ENCODE data around the gene PSG3.
A peak's percentile ranks its signal among the peaks of the same experiment; 100 is the strongest.
"Not testable (repeated sequence)": the region's sequence is repeated elsewhere in the genome, so short reads cannot be mapped to it uniquely, and the experiment has no call there.

Gene PSG3

DNA sequence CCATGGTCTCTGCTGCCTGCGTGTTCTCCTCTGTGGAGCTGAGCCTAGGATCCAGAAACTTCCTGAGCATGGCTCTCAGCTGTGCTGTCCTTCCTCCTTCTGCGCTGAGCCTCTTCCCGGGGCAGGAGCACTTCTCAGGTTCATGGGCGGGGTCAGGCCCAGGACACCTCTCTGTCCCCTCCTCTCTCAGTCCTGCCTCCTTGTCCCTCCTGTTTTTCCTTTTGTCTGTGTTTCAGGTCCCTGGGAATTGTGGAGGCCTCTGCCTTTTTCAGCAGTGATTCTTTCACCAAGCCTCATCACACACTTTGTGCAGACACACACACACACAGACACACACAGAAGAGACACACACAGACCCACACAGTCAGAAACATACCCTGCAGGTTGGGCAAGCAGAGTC is at the start of gene PSG3:
Gene PSG3, minus strand, starts transcription at position 101 of the 400 bp plus-strand sequence. Its CDS starts 97 bp downstream, at position 4.
- not testable (repeated sequence) for DNase-seq

DNA sequence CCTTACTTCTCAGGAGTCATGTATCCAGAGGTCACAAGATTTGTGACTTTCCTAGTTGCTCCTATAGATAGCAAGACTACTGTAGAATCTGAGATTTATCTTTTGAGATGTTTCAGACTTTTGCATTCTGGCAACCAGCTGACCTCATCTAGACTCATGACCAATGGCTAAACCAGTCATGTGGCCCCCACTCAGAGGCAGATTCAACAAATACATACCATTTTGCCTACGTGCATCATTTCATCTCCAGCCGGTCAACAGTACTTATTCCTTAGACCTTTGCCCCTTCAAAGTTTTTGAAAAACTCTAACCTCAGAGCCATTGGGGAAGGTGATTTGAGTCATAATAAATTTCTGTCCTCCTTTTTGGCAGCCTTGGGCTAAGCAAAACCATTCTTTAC is 48.5 kb upstream of the PSG3 start:
- DNase-seq: not testable (repeated sequence)

DNA sequence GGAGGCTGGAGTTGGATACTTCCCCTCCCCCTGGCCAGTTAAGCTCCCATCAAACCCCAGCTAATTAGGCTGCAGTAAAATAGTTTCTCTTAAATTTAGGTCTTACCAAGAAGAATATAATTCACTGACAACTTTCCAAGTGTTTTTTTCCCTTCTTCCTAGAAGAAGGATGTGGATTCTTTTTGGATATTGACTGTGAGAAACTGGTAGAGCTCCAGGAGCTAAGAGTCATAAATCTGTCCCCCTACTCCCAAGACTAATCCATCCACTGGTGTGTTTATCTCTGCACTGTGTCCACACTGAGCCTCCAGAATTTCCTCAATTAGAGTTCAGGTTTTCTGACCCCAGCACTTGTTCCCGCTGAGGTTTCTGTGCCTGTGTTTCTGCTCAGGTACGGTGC is 47.5 kb upstream of the PSG3 start:
- not testable (repeated sequence) for DNase-seq

DNA sequence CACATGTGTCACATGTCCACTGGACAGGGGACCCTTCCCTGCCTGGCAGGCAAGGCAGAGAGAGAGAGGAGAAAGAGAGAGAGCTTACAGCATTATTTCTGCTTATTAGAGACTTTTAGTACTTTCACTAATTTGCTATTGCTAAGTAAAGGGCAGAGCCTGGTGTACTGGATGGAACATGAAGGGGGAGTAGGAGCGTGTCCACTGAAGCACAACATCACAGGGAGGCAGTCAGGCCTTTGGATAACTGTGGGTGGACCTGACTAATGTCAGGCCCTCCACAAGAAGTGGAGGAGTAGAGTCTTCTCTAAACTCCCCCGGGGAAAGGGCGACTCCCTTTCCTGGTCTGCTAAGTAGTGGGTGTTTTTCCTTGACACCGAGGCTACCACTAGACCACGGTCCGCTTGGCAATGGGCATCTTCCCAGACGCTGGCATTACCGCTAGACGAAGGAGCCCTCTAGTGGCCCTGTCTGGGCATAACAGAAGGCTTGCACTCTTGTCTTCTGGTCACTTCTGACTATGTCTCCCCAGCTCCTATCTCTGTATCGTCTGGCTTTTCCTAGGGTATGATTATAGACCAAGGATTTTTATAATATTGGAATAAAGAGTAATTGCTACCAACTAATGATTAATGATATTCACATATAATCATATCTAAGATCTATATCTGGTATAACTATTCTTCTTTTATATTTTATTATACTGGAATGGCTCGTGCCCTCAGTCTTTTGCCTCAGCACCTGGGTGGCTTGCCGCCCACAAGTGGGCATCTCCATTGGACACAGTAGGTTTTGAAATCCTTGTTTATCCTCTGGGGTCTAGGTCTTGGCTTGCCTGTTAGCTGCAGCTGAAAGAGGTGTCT is 36.7 kb upstream of the PSG3 start:
- peak; percentile 51 for DNase-seq

DNA sequence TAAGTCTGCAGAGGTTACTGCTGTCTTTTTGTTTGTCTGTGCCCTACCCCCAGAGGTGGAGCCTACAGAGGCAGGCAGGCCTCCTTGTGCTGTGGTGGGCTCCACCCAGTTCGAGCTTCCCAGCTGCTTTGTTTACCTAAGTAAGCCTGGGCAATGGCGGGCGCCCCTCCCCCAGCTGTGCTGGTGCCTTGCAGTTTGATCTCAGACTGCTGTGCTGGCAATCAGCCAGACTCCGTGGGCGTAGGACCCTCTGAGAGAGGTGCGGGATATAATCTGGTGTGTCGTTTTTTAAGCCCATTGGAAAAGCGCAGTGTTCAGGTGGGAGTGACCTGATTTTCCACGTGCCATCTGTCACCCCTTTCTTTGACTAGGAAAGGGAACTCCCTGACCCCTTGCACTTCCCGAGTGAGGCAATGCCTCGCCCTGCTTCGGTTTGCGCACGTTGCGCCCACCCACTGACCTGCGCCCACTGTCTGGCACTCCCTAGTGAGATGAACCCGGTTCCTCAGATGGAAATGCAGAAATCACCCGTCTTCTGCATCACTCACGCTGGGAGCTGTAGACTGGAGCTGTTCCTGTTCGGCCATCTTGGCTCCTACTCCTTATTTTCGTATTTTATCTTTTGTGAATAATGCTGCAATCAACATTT is 34.4 kb upstream of the PSG3 start:
- DNase-seq: not testable (repeated sequence)

DNA sequence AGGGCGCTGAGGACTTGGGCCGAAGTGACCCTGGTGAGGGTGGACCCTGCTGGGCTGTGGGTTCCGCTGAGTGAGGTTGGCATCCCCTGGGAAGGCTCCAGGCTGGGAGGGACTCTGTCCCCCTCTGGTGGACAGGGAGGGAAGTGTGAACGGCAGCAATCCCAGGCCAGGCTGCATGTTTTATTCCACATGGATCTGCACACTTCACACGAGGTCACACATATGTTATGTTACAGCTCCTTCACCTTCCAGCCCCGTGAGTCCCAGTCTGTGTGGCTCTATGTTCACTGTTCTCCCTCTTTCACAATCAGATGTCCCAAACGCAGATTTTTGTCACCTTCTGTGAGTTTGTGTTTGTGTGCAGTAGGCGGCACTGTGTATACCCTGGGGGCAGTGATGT is 27.0 kb upstream of the PSG3 start:
- not testable (repeated sequence) for DNase-seq

DNA sequence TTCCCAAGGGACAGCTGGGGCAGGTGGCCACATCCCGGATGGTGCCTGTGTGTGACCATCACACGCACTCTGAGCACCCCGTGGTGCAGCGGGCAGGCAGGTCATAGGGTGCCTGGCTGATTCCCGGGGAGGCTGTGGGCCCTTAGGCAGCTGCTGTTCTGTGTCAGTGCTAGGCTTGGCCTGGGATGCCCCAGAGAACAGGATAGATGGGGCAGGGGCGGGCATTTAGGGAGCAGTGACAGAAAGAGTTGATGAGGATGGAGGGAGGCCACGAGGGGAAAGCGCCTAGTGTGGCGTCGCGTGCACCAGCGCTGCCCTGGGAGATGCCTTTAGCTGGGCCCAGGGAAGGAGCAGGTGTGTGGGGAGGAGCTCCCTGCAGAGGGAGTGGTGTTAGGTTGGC is 26.6 kb upstream of the PSG3 start:
- DNase-seq: not testable (repeated sequence)

DNA sequence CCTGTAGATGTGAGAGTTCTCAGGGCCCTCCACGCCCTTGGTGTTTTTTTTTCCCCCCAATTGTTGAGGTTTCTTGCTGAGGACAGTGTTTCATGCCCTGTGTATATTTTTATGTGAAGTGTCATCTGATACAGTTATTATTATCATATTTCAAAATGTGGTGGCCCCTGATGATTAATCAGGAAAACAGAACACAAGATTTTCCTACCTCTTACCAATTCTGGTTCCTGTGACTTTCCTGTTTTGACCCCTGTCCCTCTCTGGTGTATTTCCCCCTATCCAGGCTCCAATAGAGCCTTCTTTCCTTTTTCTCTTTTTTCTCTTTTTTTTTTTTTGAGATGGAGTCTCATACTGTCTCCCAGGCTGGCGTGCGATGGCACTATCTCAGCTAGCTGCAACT is 24.6 kb upstream of the PSG3 start:
- no peak for DNase-seq

DNA sequence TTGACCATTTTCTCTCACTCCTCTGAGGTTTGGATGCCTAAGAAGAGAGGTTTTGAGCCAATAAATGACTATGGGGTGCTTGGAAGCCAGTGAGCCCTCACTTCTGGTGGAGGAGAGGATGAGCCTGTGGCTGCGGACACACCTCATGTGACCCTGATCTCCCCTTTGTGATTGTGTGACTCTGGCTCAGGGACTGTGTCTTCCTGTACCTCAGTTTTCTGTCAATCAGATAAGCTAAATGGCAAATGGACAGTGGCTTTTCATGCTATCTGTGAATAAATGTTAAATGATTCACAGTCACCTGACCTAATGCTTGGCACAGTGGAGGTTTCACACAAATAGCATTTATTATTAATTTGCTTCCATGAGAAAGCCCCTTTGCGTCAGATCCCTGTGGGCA is 22.5 kb upstream of the PSG3 start:
- DNase-seq: no peak

DNA sequence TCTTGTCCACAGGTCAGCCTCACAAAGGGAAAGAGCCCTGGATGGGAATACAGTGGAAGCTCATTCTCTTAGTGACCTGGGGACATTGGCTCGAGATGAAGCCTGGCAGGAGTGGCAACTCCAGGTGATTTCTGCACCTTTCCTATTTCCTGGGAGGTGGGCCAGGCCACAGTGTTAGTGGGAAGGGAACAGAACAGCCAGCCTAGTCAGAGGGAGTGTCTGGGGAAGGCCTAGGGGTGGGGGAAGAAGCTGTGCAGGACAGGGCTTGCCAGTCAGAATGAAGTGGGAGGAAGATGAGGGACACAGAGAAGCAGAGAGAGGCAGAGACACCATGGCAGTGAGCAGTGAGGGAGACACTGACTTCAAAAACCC is 21.6 kb upstream of the PSG3 start:
- not testable (repeated sequence) for DNase-seq

DNA sequence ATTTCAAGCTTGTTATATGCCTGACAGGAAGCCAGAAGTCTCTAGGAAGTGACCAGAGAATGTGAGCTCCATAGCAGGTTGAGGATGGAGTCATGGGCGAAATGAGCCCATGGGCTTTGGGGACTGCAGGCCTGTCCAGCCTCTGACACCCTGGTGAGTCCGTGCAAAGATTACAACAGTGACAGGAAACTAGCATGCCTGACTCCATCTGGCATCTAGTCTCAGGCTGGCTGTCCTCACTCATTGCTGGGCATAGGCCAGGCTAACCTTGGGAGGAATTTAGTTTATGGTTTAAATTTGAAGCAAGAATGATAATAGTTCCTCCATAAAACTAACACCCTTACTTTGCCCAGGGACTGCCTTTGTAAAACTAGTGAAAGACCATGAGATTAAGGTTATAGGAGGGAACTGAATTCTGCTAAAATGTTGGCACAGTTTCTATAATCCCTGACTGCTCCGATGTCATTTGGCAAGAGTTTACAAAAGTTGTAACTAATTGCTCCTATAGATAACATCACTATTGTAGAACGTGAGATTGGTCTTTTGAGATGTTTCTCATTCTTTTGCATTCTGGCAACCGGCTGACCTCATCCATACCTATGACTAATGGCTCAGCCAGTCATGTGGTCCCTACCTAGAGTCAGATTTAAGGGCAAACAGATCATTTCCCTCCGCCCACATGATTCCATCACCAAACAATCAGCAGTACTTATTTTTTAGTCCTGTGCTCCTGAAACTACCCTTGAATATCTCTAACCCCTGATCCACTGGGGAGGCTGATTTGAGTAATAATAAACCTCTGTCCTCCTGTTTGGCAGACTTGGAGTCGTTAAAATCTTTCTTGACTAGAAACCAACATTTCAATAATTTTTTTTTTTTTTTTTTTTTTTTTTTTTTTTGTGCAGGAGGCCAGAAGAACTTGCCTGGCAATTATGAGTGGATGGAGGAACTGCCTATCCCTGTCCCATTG is 21.0 kb upstream of the PSG3 start:
- not testable (repeated sequence) for DNase-seq

DNA sequence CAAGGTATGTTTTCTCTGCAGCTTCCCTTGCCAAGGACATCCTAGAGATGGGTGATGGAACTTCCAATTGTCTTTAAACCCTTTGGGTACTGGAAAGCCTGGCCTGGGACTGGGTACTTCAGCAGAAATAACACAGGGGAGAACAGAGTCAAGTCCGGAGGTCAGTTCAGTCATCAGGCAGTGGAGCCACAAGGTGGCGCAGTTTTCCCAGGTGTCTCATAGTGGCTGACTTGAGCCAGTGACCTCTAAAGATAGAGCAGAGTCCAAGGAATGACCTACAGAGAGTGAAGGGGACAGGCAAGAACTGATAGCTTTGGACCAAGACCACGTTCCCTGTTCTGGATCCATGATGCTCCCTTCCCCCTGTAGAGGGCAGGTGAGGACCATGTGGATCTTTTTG is 18.4 kb upstream of the PSG3 start:
- not testable (repeated sequence) for DNase-seq

DNA sequence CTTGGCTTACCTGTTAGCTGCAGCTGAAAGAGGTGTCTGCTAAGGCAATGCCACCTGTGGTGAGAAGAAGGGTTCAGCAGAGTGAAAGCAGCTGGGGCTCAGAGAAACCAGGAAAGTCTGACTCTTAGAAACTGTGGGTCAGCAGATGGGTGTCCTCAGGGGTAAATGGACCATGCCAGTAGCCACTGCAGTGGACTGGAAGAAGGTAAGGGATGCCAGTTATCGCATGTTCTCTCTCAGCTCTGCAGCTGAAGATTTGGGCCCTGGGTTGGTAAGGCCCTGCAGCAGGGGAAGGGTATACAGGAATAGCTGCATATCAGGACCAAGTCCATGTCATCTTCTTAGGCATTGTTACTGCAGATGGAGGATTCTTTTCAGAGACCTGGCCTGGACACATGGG is 12.0 kb upstream of the PSG3 start:
- not testable (repeated sequence) for DNase-seq

DNA sequence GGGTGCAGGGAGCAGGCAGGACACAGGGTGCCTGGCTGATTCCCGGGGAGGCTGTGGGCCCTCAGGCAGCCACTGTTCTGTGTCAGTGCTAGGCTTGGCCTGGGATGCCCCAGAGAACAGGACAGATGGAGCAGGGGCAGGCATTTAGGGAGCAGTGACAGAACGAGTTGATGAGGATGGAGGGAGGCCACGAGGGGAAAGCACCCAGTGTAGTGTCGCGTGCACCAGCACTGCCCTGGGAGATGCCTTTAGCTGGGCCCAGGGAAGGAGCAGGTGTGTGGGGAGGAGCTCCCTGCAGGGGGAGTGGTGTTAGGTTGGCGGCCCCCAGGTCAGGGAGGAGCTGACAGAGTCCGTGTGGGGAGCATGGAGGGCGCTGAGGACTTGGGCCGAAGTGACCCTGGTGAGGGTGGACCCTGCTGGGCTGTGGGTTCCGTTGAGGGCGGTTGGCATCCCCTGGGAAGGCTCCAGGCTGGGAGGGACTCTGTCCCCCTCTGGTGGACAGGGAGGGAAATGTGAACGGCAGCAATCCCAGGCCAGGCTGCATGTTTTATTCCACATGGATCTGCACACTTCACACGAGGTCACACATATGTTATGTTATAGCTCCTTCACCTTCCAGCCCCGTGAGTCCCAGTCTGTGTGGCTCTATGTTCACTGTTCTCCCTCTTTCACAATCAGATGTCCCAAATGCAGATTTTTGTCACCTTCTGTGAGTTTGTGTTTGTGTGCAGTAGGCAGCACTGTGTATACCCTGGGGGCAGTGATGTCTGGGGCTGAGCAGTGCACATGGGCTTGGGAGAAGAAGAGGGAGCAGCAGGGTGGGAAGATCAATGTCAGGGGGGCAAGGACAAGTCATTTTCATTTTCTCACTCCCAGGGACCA is 1.7 kb upstream of the PSG3 start:
- not testable (repeated sequence) for DNase-seq

DNA sequence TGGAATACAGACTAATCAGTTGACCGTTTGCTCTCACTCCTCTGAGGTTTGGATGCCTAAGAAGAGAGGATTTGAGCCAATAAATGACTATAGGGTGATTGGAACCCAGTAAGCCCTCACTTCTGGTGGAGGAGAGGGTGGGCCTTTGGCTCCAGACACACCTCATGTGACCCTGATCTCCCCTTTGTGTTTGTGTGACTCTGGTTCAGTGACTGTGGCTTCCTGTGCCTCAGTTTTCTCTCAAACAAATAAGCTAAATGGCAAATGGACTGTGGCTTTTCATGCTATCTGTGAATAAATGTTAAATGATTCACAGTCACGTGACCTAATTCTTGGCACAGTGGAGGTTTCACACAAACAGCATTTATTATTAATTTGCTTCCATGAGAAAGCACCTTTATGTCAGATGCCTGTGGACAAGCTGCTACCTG is 2.7 kb downstream of the PSG3 start:
- not testable (repeated sequence) for DNase-seq

DNA sequence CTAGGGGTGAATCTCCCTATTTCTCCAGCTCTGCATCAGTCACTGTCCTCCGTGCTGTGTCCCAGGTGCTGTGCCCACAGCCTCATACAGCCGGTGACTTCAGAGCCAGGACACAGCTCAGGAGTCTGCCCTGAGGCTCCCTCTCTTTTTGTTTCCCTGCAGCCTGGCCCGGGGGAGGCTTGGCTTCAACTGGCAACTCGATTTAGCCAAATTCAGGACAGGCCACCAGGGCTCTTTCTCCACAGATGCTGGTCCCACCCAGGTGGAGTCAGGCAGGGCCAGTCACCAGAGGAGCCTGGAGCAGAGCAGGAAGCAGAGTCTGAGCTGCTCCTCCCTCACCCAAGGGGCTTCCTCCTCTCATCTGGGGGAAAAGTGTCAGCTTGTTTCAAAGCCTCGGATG is 11.9 kb downstream of the PSG3 start:
- not testable (repeated sequence) for DNase-seq

DNA sequence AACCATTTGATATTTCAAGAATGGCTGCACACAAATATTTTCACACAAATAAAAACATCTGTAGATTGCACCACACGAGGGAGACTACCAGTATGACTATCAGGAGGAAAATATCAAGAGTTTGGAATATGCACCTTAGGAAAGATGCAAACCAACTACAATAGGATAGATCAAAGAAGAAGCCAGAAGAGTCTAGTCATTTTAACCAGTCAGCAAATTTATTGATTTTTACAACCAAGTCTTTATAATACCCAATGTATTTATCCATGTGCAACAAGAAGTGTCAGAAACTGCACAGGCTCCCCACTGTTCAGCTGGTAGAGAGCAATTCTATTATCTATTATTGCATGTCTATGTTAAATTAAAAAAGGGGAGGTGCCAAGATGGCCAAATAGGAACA is 26.3 kb downstream of the PSG3 start:
- not testable (repeated sequence) for DNase-seq

DNA sequence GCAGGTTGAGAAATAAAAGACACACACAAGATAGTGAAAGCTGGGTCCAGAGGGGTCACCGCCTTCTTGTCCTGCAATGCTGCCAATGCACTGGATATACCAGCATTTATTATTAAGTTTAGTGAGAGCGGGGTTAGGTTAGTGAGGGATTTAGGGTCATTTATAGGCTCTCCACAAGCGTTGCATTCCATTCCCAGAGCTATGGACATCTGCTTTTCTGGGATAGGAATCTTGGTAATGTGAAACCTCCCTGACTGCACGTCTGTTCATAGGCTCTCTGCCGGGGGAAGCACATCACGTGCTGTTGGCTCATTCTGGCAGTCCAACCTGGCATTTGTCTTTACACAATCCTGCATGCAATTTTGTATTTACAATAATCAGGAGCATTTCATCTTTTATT is 27.5 kb downstream of the PSG3 start:
- not testable (repeated sequence) for DNase-seq

DNA sequence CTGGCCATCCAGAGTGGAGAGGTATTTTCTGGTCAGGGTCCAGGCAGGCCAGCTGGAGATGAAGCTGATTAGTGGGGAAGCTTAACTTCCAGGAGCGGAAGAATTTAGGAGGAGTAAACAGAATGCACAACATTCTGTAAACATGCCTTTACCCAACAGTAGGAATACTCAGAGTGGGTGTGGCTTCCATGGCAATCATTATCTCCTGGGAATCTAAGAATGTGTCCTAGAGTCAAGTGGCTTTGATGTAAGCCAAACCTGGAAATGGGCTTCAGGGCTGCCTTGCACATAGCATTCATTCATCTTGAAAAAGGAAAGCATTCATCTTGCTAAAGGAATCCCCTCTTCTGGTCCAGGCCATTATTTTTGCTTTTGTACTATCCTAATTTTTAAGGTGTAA is 29.3 kb downstream of the PSG3 start:
- not testable (repeated sequence) for DNase-seq

DNA sequence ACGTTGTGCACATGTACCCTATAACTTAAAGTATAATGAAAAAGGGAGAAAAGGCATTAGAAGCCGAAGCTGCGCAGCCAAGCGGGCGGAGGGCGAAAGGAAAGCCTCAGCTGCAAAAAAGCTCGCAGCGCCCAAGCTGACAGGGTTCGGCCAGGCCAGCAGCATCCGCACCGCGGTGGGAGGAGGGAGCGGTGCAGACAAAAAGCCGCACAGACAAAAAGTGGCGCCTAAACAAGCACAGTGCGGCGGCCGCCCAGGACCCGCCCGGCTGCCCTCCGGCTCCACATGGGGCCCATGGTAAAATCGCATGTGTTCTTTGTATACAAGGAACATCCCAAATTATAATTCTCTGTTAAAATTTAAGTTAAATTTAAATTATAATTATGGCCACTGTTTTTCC is 42.4 kb downstream of the PSG3 start:
- DNase-seq: no peak

DNA sequence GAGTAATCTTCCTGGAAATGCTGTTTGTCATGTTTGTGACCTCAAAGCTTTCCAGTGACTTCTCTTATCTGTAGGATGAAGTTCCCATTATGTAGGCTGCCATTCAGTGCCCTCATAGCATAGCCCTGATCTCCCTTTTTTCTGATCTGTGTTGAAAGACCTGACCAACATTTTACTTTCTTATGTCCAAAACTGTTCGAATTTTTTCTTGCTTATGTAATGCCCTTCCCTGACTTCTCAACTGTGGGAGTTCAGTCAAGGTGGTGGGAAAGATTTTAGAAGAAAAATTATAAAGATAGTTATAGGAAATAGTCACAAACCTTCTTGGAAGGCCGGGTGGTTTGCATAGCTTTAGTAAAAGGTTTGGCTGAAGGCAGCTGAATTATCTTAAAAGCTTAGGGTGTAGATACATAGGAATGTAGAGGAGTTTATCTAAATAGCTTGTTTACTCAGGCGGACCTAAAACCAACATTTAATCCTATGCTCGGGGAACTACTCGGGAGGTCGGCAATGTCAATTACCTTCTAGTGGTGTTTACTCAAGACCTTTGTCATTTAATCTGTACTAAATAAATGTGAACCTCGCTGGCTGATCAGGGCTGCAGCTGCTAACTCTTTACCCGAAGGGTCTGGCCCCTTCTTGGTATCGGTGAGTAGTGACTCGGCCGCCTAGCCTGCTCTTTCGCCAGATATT is 44.3 kb downstream of the PSG3 start:
- DNase-seq: no peak
